Activated CD8-positive, alpha-beta memory T cell treated with anti-CD3 and anti-CD28 coated beads, Interleukin-2, amount 50 U/mL, for 1 hour (primary cell): Measurements from ENCODE around the gene RHOT1.
"Not testable (repeated sequence)": the region's sequence is repeated elsewhere in the genome, so short reads cannot be mapped to it uniquely, and the experiment has no call there.

ENCODE experiments used
- DNase-seq: peaks from one replicate; pipeline ENCODE4 v3.0.0-alpha.2; 2020; ENCODE audit errors: extremely low read depth

The RHOT1 gene

GRCh38 chr17:32227910-32228309 lies 85.6 kb downstream of the RHOT1 start:
- no peak for DNase-seq

- no peak for DNase-seq
These were observed 93.3 kb downstream of the RHOT1 start for GRCh38 chr17:32235588-32235987.

- no peak for DNase-seq
These were observed 97.2 kb downstream of the RHOT1 start for GRCh38 chr17:32239456-32239855.

DNA sequence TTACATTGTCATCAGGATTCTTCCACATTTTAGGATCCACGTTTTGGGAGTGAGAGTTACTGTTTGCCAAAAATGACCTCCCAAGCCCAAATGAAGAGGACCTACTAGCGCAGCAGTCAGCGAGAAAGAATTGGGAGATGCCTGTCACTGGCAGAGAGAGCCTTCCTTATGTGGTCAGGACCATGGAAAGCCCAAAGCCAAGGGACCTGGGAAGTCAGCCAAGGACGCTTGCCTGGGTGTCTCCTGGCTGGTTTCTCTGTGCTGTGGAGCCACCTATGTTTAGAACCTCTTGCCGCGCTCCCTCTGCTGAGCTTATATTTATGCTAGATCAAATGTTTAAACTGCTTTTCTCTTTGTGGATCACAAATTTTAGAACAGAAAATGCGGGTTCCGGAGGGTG lies 98.4 kb downstream of the RHOT1 start:
- no peak for DNase-seq

- no peak for DNase-seq
These were observed 99.3 kb downstream of the RHOT1 start for GRCh38 chr17:32241640-32242039.

DNA sequence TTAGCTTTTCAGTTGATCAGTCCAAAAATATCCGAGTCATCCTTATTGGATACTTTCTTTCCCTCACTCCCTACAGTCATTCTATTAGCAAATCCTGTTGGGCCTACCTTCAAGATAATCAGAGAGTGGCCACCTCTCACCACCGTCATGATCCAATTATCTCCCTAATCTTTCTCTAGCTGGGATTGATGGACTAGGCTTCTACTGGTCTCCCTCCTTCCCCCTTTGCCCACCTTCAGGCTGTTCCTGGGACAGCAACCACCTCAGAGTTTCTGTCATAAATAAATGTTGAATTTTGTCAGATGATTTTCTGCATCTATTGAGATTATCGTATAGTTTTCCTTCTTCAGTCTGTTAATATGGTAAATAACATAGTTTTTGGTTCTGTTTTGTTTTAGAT lies 107.2 kb downstream of the RHOT1 start:
- no peak for DNase-seq

- peak; percentile 19 for DNase-seq
These were observed 110.9 kb downstream of the RHOT1 start for GRCh38 chr17:32253117-32253611.

- no peak for DNase-seq
These were observed 113.9 kb downstream of the RHOT1 start for GRCh38 chr17:32256012-32256700.

- no peak for DNase-seq
These were observed 114.4 kb downstream of the RHOT1 start for GRCh38 chr17:32256701-32257019.

DNA sequence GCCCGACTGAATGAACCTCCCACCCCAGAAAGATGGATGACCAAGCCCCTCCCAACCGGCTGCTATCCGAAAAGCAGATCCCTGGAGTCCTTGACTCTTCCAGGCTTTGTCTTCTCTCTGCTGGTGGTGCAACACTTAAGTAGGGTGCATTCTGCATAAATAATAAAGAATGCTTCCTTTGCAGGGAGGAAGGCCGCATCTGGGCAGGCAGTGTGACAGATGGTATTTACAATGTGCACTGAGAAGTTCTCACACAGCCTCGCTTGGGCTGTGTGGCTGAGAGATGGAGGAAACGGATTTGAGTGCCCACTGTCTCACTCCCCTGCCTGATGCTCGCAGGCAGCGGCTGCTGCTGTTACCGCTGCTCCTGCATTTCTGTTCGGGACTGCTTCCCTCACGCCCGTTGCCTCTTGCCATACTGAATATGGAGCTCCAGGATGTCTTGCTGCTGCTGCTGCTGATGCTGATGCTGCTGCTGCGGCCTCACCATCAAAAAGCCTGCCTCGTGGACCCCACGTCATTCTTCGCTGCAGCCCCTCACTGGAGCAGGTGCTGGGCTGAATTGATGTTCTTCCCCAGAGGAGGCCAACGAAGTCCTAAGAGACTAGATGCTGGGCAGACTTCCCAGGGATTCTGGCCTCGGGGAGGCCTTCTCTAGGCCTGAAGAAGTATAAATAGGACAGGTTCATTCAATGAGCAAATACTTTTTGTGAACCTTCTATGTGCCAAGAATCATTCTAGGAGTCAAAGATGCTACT lies 116.3 kb downstream of the RHOT1 start:
- DNase-seq = no peak

DNA sequence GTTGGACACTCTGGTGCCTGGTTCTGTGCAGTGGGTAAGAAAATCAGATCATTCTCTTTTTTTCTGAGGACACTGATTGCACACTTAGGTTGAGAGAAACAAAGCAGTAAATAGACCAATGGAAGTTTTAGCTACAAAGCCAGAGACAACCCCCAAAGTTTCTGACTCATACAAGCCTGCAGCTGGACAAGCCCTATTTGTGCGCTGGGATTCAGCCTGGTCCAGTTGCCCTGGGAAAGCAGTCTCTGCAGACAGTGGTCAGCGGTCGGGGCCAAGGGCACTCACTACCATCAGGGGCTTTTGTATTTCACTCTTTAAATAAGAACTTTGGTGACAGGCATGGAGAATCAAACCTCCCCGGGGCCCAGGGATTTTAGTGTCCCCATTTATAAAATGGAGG lies 117.3 kb downstream of the RHOT1 start:
- no peak for DNase-seq

GRCh38 chr17:32261417-32261736 lies 119.1 kb downstream of the RHOT1 start:
- no peak for DNase-seq

GRCh38 chr17:32261936-32262510 lies 119.7 kb downstream of the RHOT1 start:
- DNase-seq = no peak

- DNase-seq = not testable (repeated sequence)
These were observed 121.2 kb downstream of the RHOT1 start for GRCh38 chr17:32263515-32263914.

DNA sequence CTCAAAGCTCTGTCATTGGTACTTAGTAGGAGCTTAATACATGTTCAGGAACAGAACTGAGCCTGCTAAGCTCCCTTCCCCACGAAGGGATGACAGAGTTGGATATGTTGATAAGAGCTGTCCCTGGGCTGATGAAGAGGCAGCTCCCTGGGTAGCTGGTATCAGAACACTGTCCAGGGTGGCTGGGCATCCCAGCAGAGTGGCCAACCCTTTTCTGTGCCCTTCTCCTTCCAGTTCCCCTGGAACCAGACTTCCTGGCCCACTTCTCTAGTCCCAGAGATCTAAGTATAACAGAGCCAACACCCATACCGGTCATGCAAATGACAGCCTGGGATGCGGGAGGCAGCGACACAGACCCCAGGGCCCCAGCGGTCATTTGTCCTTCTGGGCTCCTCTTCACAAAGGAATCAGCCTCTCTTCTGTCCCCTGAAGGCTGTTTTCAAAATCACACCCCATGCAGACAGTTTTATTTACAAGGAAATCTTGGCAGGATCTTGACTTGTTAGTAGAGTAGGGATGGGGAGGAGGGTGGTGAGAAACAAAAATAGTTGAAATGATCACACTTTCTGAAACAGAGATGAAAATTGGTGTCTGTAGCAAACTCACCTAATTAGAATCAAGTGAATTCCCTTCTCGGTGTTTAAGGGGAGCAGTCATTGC lies 122.0 kb downstream of the RHOT1 start:
- DNase-seq = no peak

- no peak for DNase-seq
These were observed 122.5 kb downstream of the RHOT1 start for GRCh38 chr17:32264823-32265191.

DNA sequence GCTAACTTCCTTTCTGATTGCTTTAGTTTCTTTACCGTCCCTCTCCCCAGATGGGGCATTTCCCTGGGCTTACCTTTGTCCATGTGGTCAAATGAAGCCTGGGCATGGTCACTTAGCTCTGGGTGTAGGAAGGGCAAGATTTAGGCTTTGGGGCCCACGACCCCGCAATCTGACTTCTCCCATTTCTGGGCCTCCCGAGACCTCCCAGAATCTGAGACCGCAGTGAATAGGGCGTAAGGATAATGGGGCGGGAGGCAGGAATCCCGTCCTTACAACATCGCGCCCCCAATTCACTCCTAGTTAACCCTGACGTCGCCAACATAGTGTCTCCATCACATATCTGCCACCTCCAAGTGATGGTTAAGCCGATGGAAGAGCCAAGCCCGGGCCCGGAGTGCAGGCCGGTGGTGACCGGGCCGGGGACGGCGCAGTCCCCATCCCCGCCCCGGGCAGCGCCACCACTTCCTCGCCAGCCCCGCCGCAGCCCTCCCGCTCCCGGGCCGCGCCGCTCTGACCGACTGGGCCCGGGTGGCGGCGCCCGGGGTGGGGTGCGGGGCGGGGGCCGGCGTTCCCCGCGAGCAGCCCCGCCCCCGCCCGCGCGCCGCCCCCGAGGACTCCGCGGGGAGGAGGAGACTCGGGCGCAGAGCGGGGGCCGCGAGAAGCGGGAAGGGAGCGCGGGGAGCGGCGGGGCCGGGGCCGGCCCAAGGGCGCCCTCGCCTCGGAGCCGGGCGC lies 123.1 kb downstream of the RHOT1 start, which contains the start of gene RHBDL3:
Gene RHBDL3 (plus strand): TSS at position 641 of the 732 bp plus-strand sequence. CDS start 358 bp downstream, outside the sequence.
- DNase-seq = no peak

DNA sequence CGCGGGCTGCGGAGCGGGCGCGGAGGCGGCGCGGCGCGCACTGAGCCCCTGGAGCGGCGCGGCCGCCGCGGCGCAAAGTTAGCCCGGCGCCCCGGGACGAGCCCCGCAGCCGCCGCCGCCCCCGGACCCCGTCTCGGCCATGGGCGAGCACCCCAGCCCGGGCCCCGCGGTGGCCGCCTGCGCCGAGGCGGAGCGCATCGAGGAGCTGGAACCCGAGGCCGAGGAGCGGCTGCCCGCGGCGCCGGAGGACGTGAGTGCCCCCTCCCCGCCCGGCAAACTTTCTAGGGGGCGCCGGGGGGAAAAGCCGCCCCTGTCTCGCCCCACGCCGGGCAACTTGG lies 123.7 kb downstream of the RHOT1 start:
- DNase-seq = no peak

DNA sequence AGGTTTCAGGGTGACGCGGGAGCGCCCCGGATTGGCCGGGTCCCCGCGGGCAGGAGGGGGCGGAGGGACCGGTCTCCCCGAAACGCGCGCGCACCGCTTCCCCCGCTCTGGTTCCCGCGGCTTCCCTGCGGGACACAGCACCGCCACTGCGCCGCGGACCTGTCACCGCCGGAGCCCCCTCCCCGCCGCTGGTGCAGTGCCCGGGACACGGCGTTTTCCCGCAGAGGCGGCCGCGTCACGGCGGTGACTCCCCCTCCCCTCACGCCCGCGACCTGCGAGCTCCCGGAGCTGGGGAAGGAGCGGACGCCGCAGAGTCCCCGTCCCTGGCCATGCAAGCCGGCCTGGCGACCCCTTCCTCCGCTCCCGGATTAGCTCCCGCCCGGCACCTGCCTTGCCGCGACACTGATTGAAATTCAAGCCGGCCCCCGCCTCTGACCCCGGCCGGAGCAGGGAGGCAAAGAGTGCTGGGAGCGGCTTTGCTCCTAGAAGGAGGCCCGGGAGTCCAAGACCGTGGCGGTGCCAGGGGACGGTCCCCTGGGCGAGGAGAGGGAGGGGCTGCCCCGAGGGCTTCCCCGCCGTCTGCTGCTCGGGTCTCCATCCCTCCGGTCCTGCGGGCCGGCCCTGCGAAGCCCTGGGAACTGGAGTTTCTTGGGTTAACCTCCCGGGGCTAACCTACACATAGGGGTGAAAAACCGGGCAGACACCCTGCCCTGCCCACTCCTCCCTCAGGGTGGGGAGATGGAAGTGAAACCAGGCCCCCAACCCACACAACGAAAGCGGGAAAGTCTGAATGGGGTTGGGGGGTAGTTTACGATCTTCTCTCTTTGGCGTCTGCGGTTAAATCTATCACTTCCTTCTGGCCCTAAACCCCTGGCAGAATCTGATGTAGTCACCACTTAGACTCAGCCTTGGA lies 124.3 kb downstream of the RHOT1 start:
- DNase-seq = no peak

DNA sequence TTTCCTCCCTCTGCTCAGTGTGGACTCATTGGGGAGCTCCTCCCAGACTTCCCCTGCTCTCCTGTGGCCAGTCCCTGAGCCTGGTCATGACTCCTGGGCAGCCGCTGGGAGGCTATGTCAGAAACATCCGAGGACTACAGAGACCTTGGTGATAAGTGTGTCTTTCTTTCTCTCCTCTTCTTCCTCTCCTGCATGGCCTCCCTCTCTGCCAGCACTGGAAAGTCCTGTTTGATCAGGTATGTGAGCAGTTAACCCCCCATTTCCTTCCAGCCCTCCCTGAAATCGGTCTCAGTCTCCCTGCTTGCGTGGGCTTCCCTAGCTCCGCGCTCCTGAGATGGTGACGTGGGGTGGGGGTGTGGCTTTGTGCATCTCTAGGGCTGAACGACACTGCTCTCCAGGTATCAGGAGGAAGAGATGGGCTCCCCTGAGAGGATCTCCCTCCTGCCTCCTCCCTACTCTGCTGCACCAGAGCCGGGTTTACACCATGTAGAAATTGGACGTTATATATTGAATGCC lies 125.4 kb downstream of the RHOT1 start:
- DNase-seq = no peak
